GM12878 (cell line): Measurements from ENCODE around the gene TRPM6. TPM values are rescaled to one million over a fixed set of nuclear protein-coding genes. Genes with fewer than 3 reads are reported as not detected.

Source experiments
- ATAC-seq: fragments of 200-7000 bp; cut with Tn5 transposase; 3 replicates; pipeline ENCODE4 v1.9.1; 2020; ENCODE audit warnings: mild to moderate bottlenecking, moderate library complexity
- BruUV-seq: library from RNA; stranded (reverse); fragments of 400-500 nt; replicated peaks from 2 replicates; lab custom pipeline; 2021; lab: Mats Ljungman, UMichigan
- CTCF ChIA-PET: fragments of 300-600 bp; sonication (Branson Sonifier 250); formaldehyde crosslinking; extraction: SDS; loops from one replicate; lab custom pipeline; 2021; ENCODE audit warnings: inconsistent platforms; lab: Yijun Ruan, JAX
- POLR2A ChIA-PET: fragments of 350-600 bp; formaldehyde crosslinking; extraction: SDS; loops from one replicate; lab custom pipeline; 2021; ENCODE audit warnings: inconsistent platforms; lab: Charles Lee
- RAD21 ChIA-PET: fragments of 300-600 bp; sonication (Branson Sonifier 250); formaldehyde crosslinking; loops from one replicate; lab custom pipeline; 2023; ENCODE audit warnings: antibody characterized with exemption; ENCODE audit not compliant: unreplicated experiment; lab: Charles Lee
- SMC1A ChIA-PET: fragments of 300-600 bp; sonication (Branson Sonifier 250); formaldehyde crosslinking; loops from one replicate; lab custom pipeline; 2023; ENCODE audit not compliant: unreplicated experiment, uncharacterized antibody; lab: Charles Lee
- DNase-seq: peaks from one replicate; pipeline ENCODE4 v3.0.0-alpha.2; 2011; ENCODE audit warnings: low read depth, low spot score
- FAIRE-seq: peaks from 3 replicates; lab custom pipeline; 2011; peaks lifted over from hg19 to GRCh38; lab: Jason Lieb, UNC
- H2AFZ ChIP-seq: 2 replicates; pipeline ENCODE4 v1.6.0; 2011; ENCODE audit warnings: low read depth, low read length, control low read depth; ENCODE audit not compliant: control insufficient read depth
- H3K27ac ChIP-seq: 2 replicates; pipeline ENCODE4 v1.5.1; 2011; ENCODE audit warnings: control low read depth; ENCODE audit not compliant: control insufficient read depth, insufficient read depth
- H3K27me3 ChIP-seq, 2 experiments: replicated peaks in 1 of 2; 2 replicates each; pipeline versions ENCODE4 v1.6.0 to v1.6.1; 2011; ENCODE audit warnings: low read length in 1 of 2; ENCODE audit not compliant: control insufficient read depth in 2 of 2, insufficient read depth in 2 of 2
- H3K36me3 ChIP-seq, 2 experiments: 2 replicates each; pipeline ENCODE4 v1.5.1; 2011; ENCODE audit warnings: low read length in 1 of 2; ENCODE audit not compliant: control insufficient read depth in 2 of 2, insufficient read depth in 2 of 2
- H3K4me1 ChIP-seq: 2 replicates; pipeline ENCODE4 v1.6.1; 2011; ENCODE audit warnings: mild to moderate bottlenecking, low read length, moderate library complexity, mixed read lengths; ENCODE audit not compliant: control insufficient read depth, insufficient read depth
- H3K4me2 ChIP-seq: 2 replicates; pipeline ENCODE4 v1.6.0; 2011; ENCODE audit warnings: control low read depth; ENCODE audit not compliant: control insufficient read depth, insufficient read depth
- H3K4me3 ChIP-seq: fragments of 200-600 bp; sonication (generic); 2 replicates; pipeline ENCODE4 v1.5.1; 2016
- H3K79me2 ChIP-seq: 2 replicates; pipeline ENCODE4 v1.6.0; 2011; ENCODE audit warnings: low read length; ENCODE audit not compliant: control insufficient read depth, insufficient read depth
- H3K9ac ChIP-seq: 2 replicates; pipeline ENCODE4 v1.8.0; 2011; ENCODE audit warnings: low read length, control low read depth, mixed read lengths; ENCODE audit not compliant: control insufficient read depth, insufficient read depth
- H3K9me3 ChIP-seq: replicated peaks from 3 replicates; pipeline ENCODE4 v1.5.1; 2011; ENCODE audit warnings: mild to moderate bottlenecking, low read length; ENCODE audit not compliant: control insufficient read depth, insufficient read depth
- H4K20me1 ChIP-seq: 2 replicates; pipeline ENCODE4 v1.6.0; 2011; ENCODE audit not compliant: control insufficient read depth, insufficient read depth
- BCL11A ChIP-seq: IDR thresholded peaks from 2 replicates; pipeline ENCODE4 v1.6.1; 2011; ENCODE audit warnings: low read depth, low read length
- CEBPZ ChIP-seq: fragments of 150-350 bp; IDR thresholded peaks from 2 replicates; pipeline ENCODE4 v1.6.1; 2016; ENCODE audit warnings: low read depth, low read length
- CTCF ChIP-seq, 3 experiments: IDR thresholded peaks in 2 of 3; conservative IDR thresholded peaks in 1 of 3; 2 replicates each; pipeline ENCODE4 v1.5.1; 2011; ENCODE audit warnings: low read depth in 3 of 3, low read length in 3 of 3, mild to moderate bottlenecking in 3 of 3, control low read depth in 2 of 3, moderate library complexity in 2 of 3, inconsistent platforms in 1 of 3, mixed read lengths in 1 of 3; ENCODE audit not compliant: control insufficient read depth in 2 of 3, insufficient read depth in 1 of 3; ENCODE audit errors: extremely low read depth in 1 of 3
- IKZF1 ChIP-seq: fragments of 450-650 bp; conservative IDR thresholded peaks from 2 replicates; pipeline ENCODE4 v1.6.1; 2017; ENCODE audit warnings: antibody characterized with exemption, mild to moderate bottlenecking
- IKZF2 ChIP-seq, 2 experiments: fragments of 450-650 bp; IDR thresholded peaks; 2 replicates each; pipeline ENCODE4 v1.6.1; 2017; ENCODE audit warnings: mild to moderate bottlenecking in 2 of 2, moderate library complexity in 2 of 2
- JUND ChIP-seq: IDR thresholded peaks from 2 replicates; pipeline ENCODE4 v1.6.1; 2012; ENCODE audit warnings: low read depth, mild to moderate bottlenecking, low read length, improper control_type of control experiment, moderate library complexity
- LARP7 ChIP-seq: fragments of 450-650 bp; IDR thresholded peaks from 2 replicates; pipeline ENCODE4 v1.6.1; 2017; ENCODE audit warnings: mild to moderate bottlenecking
- RAD21 ChIP-seq: IDR thresholded peaks from 2 replicates; pipeline ENCODE4 v1.6.1; 2011; ENCODE audit warnings: mild to moderate bottlenecking, low read depth, low read length, moderate library complexity; ENCODE audit not compliant: insufficient read depth
- ZNF207 ChIP-seq: fragments of 450-650 bp; IDR thresholded peaks from 2 replicates; pipeline ENCODE4 v1.6.1; 2014; ENCODE audit warnings: antibody characterized with exemption, mild to moderate bottlenecking, borderline replicate concordance
- WGBS: methylation state at CpG from one replicate; pipeline ENCODE4 v1.1.6; 2016; ENCODE audit warnings: low lambda C conversion rate; ENCODE audit not compliant: insufficient replicate concordance, insufficient coverage; ENCODE audit errors: missing lambda C conversion rate; 5-methylcytosine and 5-hydroxymethylcytosine counted together
- in situ Hi-C: fragments of 300-500 bp; cut with MboI; formaldehyde crosslinking; loops from 9 replicates; pipeline ENCODE4 v1.14.3; 2018; ENCODE audit warnings: mixed read lengths
- intact Hi-C: fragments of 100-400 bp; cut with micrococcal nuclease; formaldehyde crosslinking; loops from one replicate; pipeline ENCODE4 v1.14.2; 2022; ENCODE audit not compliant: unreplicated experiment
- polyA plus RNA-seq, 11 experiments: library from polyadenylated mRNA; depleted of rRNA in 4 of 11; unstranded in 6 of 11; stranded (reverse) in 5 of 11; fragments of >200 nt; fragmentation: Nextera tagmentation in 4 of 11; fragmentation: Illumina TruSeq in 1 of 11; extraction: Ambion mirVana in 4 of 11; extraction: Trizol in 1 of 11; gene quantifications; 1 replicate in 1 of 11; 2 replicates in 10 of 11; pipeline versions ENCODE4 v1.2.1 to v1.2.3, GENCODE V29; 2011 to 2016; ENCODE audit warnings: inconsistent platforms in 2 of 11, missing spikeins in 2 of 11, low read depth in 1 of 11
- total RNA-seq, 4 experiments: library from RNA; depleted of rRNA in 3 of 4; stranded (reverse); fragments of >200 nt in 3 of 4; fragmentation: Illumina TruSeq in 1 of 4; extraction: Trizol in 1 of 4; gene quantifications; 2 replicates each; pipeline versions ENCODE4 v1.2.1 to v1.2.3, GENCODE V29; 2013 to 2021

TRPM6 gene
- total and polyA plus RNA-seq, 10 of the 15 experiments (the other 5 are each of a cell fraction or from before 2014, with no cell fraction given) = under 0.01 to 0.34 (median 0.05) TPM; not detected in 1

GRCh38 chr9:74771262-74771585 lies 116.5 kb downstream of the TRPM6 start:
- H4K20me1 ChIP-seq = no peaks in the 10 kb centered on the region
- ChIA-PET POLR2A (no interaction called here), RAD21 (no interaction called here), CTCF (interaction anchor here (0.7 to 15.1 kb wide), 11 partner anchors 9 to 395 kb away, joined by 3 to 320 read pairs (median 5); no protein-coding TSS in a partner anchor), SMC1A (interaction anchor here (0.8 kb wide), 1 partner anchor 312 kb away, joined by 3 read pairs; no protein-coding TSS in a partner anchor)
- intact Hi-C loops = loop anchor here (5.0 kb wide), 1 partner anchor 466 kb away; no protein-coding TSS in a partner anchor
- H3K79me2 ChIP-seq = no peaks in the 10 kb centered on the region
- H3K4me2 ChIP-seq = no peak overlapping the region
- no TSS peak for BruUV-seq
- DNase-seq (no peak), FAIRE-seq (no peak), ATAC-seq (no peak)
- H2AFZ ChIP-seq = no peak overlapping the region
- no peaks in the 10 kb centered on the region for H3K9me3 ChIP-seq
- H3K27ac ChIP-seq = no peak overlapping the region
- H3K4me3 ChIP-seq = no peak overlapping the region
- no peaks in the 10 kb centered on the region for H3K27me3 ChIP-seq
- 64% methylated on average over 7 of the region's 7 CpGs for WGBS
- no peaks in the 10 kb centered on the region for H3K36me3 ChIP-seq
- TF ChIP-seq IKZF1 (no peak), ZNF207 (no peak), BCL11A (no peak)
- in situ Hi-C loops = loop anchor here (5.0 kb wide), 1 partner anchor 231 kb away; no protein-coding TSS in a partner anchor
- H3K9ac ChIP-seq = no peak overlapping the region
- H3K4me1 ChIP-seq = peaks cover 5% of the 10 kb centered on the region

DNA sequence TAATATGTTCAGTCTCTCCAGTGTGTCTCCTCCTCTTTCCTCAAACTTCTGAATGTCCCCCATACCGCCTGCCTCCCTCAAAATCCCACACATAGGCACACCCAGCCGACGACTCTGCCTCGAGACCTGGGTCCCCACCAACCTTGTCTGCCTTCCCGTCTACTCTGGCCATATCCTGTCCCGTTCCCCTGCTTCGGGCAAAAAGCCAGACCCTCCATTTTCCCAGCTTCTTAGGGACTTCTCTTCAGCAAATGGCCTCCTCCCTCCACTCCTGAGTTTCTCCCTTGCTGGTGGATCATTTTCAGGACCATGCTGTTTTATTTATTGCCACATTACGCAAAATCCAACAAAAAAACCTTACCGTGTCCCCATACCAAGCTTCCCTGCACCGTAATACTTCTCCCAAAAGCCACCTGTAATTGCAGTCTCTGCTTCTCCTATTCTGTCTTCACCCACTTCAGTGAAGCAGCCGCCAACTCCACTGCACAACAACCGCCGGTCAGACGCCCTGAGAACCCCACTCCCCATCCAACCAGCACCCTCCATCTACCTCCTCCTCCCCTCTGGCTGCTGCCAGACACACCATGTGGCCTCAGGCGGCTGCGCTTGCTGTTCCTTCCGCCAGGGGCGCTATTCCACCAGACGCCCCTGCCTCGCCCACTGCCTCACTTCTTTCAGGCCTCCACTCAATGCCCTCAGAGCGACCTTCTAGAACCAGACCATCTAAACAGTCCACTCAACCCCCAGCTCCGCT lies 117.0 kb downstream of the TRPM6 start:
- Histone ChIP-seq H3K4me1 (peaks cover 5% of the 10 kb centered on the region), H3K4me3 (no peak overlapping the region), H3K9me3 (no peaks in the 10 kb centered on the region), H3K27me3 (no peaks in the 10 kb centered on the region), H3K9ac (no peak overlapping the region), H3K4me2 (no peak overlapping the region), H2AFZ (no peak overlapping the region), H3K27ac (no peak overlapping the region), H4K20me1 (no peaks in the 10 kb centered on the region), H3K36me3 (no peaks in the 10 kb centered on the region), H3K79me2 (no peaks in the 10 kb centered on the region)
- no peak for FAIRE-seq
- SMC1A ChIA-PET = interaction anchor here (0.8 kb wide), 1 partner anchor 312 kb away, joined by 3 read pairs; no protein-coding TSS in a partner anchor
- POLR2A ChIA-PET = no interaction called here
- CTCF ChIA-PET = interaction anchor here (0.7 to 15.1 kb wide), 10 partner anchors 8 to 395 kb away, joined by 3 to 320 read pairs (median 4); no protein-coding TSS in a partner anchor
- intact Hi-C loops (loop anchor here (5.0 kb wide), 1 partner anchor 467 kb away; no protein-coding TSS in a partner anchor), in situ Hi-C loops (loop anchor here (5.0 kb wide), 1 partner anchor 232 kb away; no protein-coding TSS in a partner anchor)
- 34% methylated on average over 22 of the region's 22 CpGs for WGBS
- BruUV-seq = no TSS peak
- DNase-seq = no peak
- peak; percentile 94 for ATAC-seq
- RAD21 ChIA-PET = no interaction called here
- TF ChIP-seq LARP7 (no peak), RAD21 (0 out of 2 replicates have a peak, but pooled peaks have one; percentile 7), CTCF (IDR thresholded peaks at IDR 0.05 in 2 of 3, conservative IDR thresholded peaks at IDR 0.05 in 1 of 3; ENCODE audit: control insufficient read depth in 2 of 3, extremely low read depth in 1 of 3, insufficient read depth in 1 of 3, low read depth in 3 of 3, low read length in 3 of 3) (peak; percentile 65 to 92 (median 88)), IKZF2 (IDR thresholded peaks at IDR 0.05) (no peak), CEBPZ (no peak), JUND (no peak)
